Esophagus squamous epithelium (tissue), 4 donors: ENCODE data around the gene NID1.

Experiments
- CTCF ChIP-seq, 6 experiments: fragments of 450-650 bp in 4 of 6; fragments of 200-600 bp in 2 of 6; sonication (generic) in 2 of 6; IDR thresholded peaks; one replicate each; pipeline ENCODE4 v1.5.1; 2016 to 2019; ENCODE audit warnings: antibody characterized with exemption in 6 of 6, mild to moderate bottlenecking in 4 of 6, moderate library complexity in 4 of 6
- POLR2A ChIP-seq, 4 donors: fragments of 450-650 bp; IDR thresholded peaks; one replicate each; pipeline ENCODE4 v1.6.1; 2017; ENCODE audit warnings: antibody characterized with exemption in 4 of 4, mild to moderate bottlenecking in 4 of 4, moderate library complexity in 3 of 4

- TF ChIP-seq CTCF (IDR thresholded peaks at IDR 0.05) (no peak), POLR2A (IDR thresholded peaks at IDR 0.05) (no peak)
These were observed 39.1 kb downstream of the NID1 start for GRCh38 chr1:236025836-236026235.
